Activated CD4-positive, alpha-beta T cell treated with anti-CD3 and anti-CD28 coated beads for 4 hours (primary cell): Measurements from ENCODE around the gene TAC3.
A peak's percentile ranks its signal among the peaks of the same experiment; 100 is the strongest.
"Not testable (repeated sequence)": the region's sequence is repeated elsewhere in the genome, so short reads cannot be mapped to it uniquely, and the experiment has no call there.

Experiments
- DNase-seq, 2 donors: peaks; one replicate each; pipeline ENCODE4 v3.0.0-alpha.2; 2020

Gene TAC3

GRCh38 chr12:57031789-57032188 is 15.5 kb upstream of the TAC3 start:
- DNase-seq, result no peak

GRCh38 chr12:57031138-57031725 is 14.9 kb upstream of the TAC3 start:
- no peak for DNase-seq

- DNase-seq, result no peak
These were observed 13.1 kb upstream of the TAC3 start for GRCh38 chr12:57029457-57029856.

- no peak for DNase-seq
These were observed 11.4 kb upstream of the TAC3 start for GRCh38 chr12:57027805-57028153.

GRCh38 chr12:57027011-57027804 is 10.9 kb upstream of the TAC3 start:
- DNase-seq, result no peak

- DNase-seq, result no peak
These were observed 8.9 kb upstream of the TAC3 start for GRCh38 chr12:57025196-57025595.

GRCh38 chr12:57022324-57022723 is 6.0 kb upstream of the TAC3 start:
- not testable (repeated sequence) for DNase-seq

- no peak for DNase-seq
These were observed 3.8 kb upstream of the TAC3 start for GRCh38 chr12:57019983-57020719.

GRCh38 chr12:57018906-57019305 is 2.6 kb upstream of the TAC3 start:
- DNase-seq, result no peak

GRCh38 chr12:57018353-57018752 is 2.0 kb upstream of the TAC3 start:
- not testable (repeated sequence) for DNase-seq

- no peak for DNase-seq
These were observed 3.5 kb downstream of the TAC3 start for GRCh38 chr12:57012600-57013465.

GRCh38 chr12:57011438-57012424 is 4.6 kb downstream of the TAC3 start:
- DNase-seq, result no peak

GRCh38 chr12:57010627-57011247 is 5.6 kb downstream of the TAC3 start:
- no peak for DNase-seq

- DNase-seq, result no peak
These were observed 6.2 kb downstream of the TAC3 start for GRCh38 chr12:57009949-57010626.

GRCh38 chr12:57008178-57008577 is 8.2 kb downstream of the TAC3 start:
- no peak for DNase-seq

GRCh38 chr12:57006809-57007475 is 9.4 kb downstream of the TAC3 start:
- DNase-seq, result peak; percentile 28 to 37

- peak; percentile 56 for DNase-seq
These were observed 10.1 kb downstream of the TAC3 start, which contains the start of gene ZBTB39 for GRCh38 chr12:57005980-57006808. Gene ZBTB39 (minus strand): TSS chr12:57006546. CDS start chr12:57004917, 1,629 bp downstream.

- no peak for DNase-seq
These were observed 11.7 kb downstream of the TAC3 start for GRCh38 chr12:57004651-57005050.

GRCh38 chr12:57003395-57003794 is 12.9 kb downstream of the TAC3 start:
- no peak for DNase-seq
